Stimulated activated CD4-positive, alpha-beta T cell treated with anti-CD3 and anti-CD28 coated beads, Interleukin-12 subunit alpha, Interleukin-12 subunit beta, amount 100 ng/mL, for 4 hours (primary cell): ENCODE measurements around the gene DHFR.
"Not testable (repeated sequence)": the region's sequence is repeated elsewhere in the genome, so short reads cannot be mapped to it uniquely, and the experiment has no call there.

Experiments used
- DNase-seq: peaks from one replicate; pipeline ENCODE4 v3.0.0-alpha.2; 2020

The DHFR gene

DNA sequence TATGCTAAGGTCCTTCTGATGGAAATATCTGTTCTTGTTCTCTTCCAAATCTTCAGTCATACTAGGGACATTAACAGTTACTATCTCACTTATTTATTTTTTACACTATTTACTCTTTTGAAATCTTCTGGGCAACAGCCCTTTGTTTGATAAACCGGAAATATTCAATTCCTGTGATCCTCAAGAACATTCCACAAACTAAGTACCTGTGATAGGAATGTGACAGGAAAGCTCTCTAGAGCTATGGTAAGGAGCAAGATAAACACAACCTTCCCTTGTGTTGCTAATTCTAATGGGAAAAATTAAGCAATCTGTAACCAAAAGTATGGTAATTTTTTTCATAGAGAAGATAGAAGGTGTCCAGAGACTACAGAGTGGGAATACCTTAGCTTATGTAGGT, 62.7 kb downstream of the DHFR start:
- no peak for DNase-seq

DNA sequence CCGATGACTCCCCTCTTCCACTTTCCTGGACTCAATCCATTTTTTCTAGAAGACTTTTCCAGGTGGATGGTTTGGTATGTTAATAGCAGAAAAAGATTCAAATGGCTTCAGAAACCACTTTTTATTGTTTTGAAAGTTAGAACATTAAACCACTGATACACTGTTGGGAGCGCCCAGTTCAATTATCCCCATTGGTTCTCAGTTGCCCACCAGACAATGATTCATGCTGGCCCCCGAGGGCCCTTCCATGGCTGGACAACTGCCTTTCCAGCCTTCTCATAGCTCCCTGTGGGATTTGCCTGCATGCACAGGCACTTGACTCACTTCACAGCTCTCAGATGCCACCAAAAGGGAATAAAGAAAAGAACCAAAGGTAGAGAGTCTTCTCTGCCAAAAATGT, 63.4 kb downstream of the DHFR start:
- DNase-seq = no peak

- DNase-seq = no peak
These were observed 64.0 kb downstream of the DHFR start for GRCh38 chr5:80590766-80591165.

DNA sequence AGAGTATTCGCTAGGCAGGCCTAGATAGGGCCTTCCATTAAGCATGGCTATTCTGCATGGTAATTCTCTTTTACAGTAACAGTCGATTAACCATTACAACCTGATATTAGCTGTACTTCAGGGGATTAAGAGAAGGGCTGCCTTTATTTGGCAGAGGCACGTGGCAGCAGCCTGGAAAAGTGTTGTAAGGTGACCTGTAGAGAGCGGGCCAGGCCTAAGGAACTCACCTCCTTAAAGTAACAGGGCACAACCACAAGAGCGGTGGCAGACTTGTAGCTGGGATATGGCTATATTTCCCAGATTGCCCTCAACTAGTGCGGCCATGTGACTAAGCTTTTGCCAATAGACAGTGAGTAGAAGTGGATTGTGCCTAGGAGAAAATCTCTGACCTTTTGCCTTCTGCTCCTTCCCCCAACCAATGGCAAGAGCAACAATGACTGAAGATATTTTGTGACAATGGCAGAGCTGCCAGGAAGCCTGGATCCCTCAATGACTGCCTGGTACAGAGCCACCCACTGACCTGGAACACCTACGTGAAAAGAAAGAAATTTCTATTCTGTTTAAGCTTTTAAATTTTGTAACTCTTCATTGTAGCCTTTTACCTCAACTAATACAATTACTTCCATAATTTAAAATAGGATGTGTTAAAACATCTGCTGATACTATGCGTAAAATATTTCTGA, 65.8 kb downstream of the DHFR start:
- DNase-seq = no peak

GRCh38 chr5:80584770-80585169, 70.0 kb downstream of the DHFR start:
- DNase-seq = no peak

- DNase-seq = not testable (repeated sequence)
These were observed 74.5 kb downstream of the DHFR start for GRCh38 chr5:80580291-80580690.

GRCh38 chr5:80579050-80579449, 75.7 kb downstream of the DHFR start:
- DNase-seq = no peak

DNA sequence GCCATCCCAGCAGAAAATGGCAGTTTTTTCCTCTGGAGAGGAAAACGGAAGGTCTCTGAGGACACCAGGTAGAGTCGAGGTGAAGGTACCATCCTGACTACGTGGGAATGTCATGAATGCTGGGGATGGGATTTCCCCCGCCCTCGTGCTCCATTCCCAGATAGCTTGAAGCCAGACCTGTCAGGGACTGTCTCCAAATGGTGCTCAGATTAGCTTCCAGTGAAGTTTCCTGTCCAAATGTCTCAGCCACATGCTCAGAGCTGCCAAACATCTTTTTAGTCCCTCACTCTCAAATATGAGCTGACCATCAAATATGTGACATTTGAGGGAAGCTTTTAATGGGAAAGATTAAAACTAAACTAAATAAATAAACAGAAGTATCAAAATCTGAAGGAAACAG, 77.1 kb downstream of the DHFR start:
- no peak for DNase-seq

DNA sequence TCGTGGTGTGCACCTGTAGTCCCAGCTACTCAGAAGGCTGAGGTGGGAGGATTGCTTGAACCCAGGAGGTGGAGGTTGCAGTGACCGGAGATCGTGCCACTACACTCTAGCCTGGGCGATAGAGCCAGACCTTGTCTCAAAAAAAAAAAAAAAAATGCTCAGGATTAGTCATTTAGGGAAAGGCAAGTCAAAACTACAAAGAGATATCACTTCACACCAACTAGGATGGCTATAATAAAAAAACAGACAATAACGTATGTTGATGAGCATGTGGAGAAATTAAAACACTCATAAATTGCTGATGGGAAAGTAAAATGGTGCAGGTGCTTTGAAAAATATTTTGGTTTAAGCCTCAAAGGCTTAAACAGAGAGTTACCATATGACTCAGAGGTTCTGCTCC, 78.4 kb downstream of the DHFR start:
- DNase-seq = no peak
